ENCODE measurements around the gene RBFOX2.

GRCh38 chr22:35883031-35883620 lies 145.5 kb downstream of the RBFOX2 start:
- TF ChIP-seq CTCF (IDR thresholded peaks at IDR 0.05; ENCODE audit: low read depth, low read length) (no peak), POLR2A (IDR thresholded peaks at IDR 0.05; ENCODE audit: extremely low read depth, insufficient read length) (no peak)
